GM06990 (cell line): ENCODE measurements around the gene SUSD1.

Experiments used
- DNase-seq: peaks from one replicate; pipeline ENCODE4 v3.0.0-alpha.2; 2011; ENCODE audit not compliant: insufficient read length; ENCODE audit errors: extremely low read depth
- H3K27me3 ChIP-seq: replicated peaks from 2 replicates; pipeline ENCODE4 v1.6.0; 2011; ENCODE audit warnings: low read length; ENCODE audit not compliant: control insufficient read depth, insufficient read depth
- H3K36me3 ChIP-seq: 2 replicates; pipeline ENCODE4 v1.5.1; 2011; ENCODE audit warnings: low read length; ENCODE audit not compliant: control insufficient read depth, insufficient read depth
- H3K4me3 ChIP-seq: replicated peaks from 2 replicates; pipeline ENCODE4 v1.5.1; 2011; ENCODE audit warnings: low read depth, mild to moderate bottlenecking, control low read depth, low read length
- CTCF ChIP-seq: IDR thresholded peaks from 2 replicates; pipeline ENCODE4 v1.5.1; 2011; ENCODE audit warnings: low read length, control low read depth, mild to moderate bottlenecking, inconsistent platforms; ENCODE audit not compliant: insufficient read depth, poor library complexity, severe bottlenecking

The SUSD1 gene

GRCh38 chr9:112032743-112033142 lies 142.4 kb downstream of the SUSD1 start:
- H3K36me3 ChIP-seq, result no peaks in the 10 kb centered on the region
- no peaks in the 10 kb centered on the region for H3K27me3 ChIP-seq
- no peak for TF ChIP-seq CTCF
- no peak for DNase-seq
- no peak overlapping the region for H3K4me3 ChIP-seq

- Histone ChIP-seq H3K27me3 (no peaks in the 10 kb centered on the region), H3K4me3 (peak overlapping the region; percentile 43), H3K36me3 (no peaks in the 10 kb centered on the region)
- TF ChIP-seq CTCF, result no peak
- no peak for DNase-seq
These were observed 143.1 kb downstream of the SUSD1 start for GRCh38 chr9:112032009-112032408.

GRCh38 chr9:112031400-112031799 lies 143.7 kb downstream of the SUSD1 start:
- DNase-seq, result no peak
- peak overlapping the region; percentile 43 for H3K4me3 ChIP-seq
- no peaks in the 10 kb centered on the region for H3K36me3 ChIP-seq
- H3K27me3 ChIP-seq, result no peaks in the 10 kb centered on the region
- TF ChIP-seq CTCF, result no peak

GRCh38 chr9:112029921-112030444 lies 145.1 kb downstream of the SUSD1 start:
- H3K36me3 ChIP-seq, result no peaks in the 10 kb centered on the region; the same call in 1 of the 2 replicates
- TF ChIP-seq CTCF, result no peak
- no peaks in the 10 kb centered on the region for H3K27me3 ChIP-seq
- DNase-seq, result no peak
- no peak overlapping the region for H3K4me3 ChIP-seq

GRCh38 chr9:112028242-112029221 lies 146.6 kb downstream of the SUSD1 start:
- TF ChIP-seq CTCF, result no peak
- Histone ChIP-seq H3K36me3 (no peaks in the 10 kb centered on the region; the same call in 1 of the 2 replicates), H3K4me3 (peak overlapping the region; percentile 67), H3K27me3 (no peaks in the 10 kb centered on the region)
- DNase-seq, result peak; percentile 83
